Common myeloid progenitor, CD34-positive (primary cell): ENCODE measurements around the gene KIF12.

Experiments
- CTCF ChIA-PET: fragments of 350-600 bp; sonication (Branson Sonifier 250); formaldehyde crosslinking; loops from one replicate; lab custom pipeline; 2021; ENCODE audit warnings: antibody characterized with exemption; lab: Charles Lee
- POLR2A ChIA-PET: fragments of 350-600 bp; sonication (Branson Sonifier 250); formaldehyde crosslinking; loops from one replicate; lab custom pipeline; 2021; ENCODE audit warnings: antibody characterized with exemption; lab: Charles Lee
- DNase-seq, 3 donors: peaks; one replicate each; pipeline versions ENCODE4 v3.0.0 to v3.0.0-alpha.2; 2013
- H3K27ac ChIP-seq, 2 experiments: 1 replicate in 1 of 2; 2 replicates in 1 of 2; pipeline ENCODE4 v1.7.0; 2013; ENCODE audit warnings: inconsistent platforms in 2 of 2, low read length in 2 of 2, mild to moderate bottlenecking in 2 of 2, low read depth in 1 of 2, moderate library complexity in 1 of 2; ENCODE audit not compliant: severe bottlenecking in 2 of 2, insufficient read depth in 1 of 2, poor library complexity in 1 of 2
- H3K27me3 ChIP-seq, 5 experiments: replicated peaks in 2 of 5; 1 replicate in 3 of 5; 2 replicates in 2 of 5; pipeline versions ENCODE4 v1.6.1 to v1.7.0; 2013; ENCODE audit warnings: low read length in 4 of 5, mild to moderate bottlenecking in 2 of 5, moderate library complexity in 2 of 5, inconsistent platforms in 1 of 5; ENCODE audit not compliant: insufficient read depth in 5 of 5, control insufficient read depth in 4 of 5
- H3K36me3 ChIP-seq, 4 experiments: 1 replicate in 2 of 4; 2 replicates in 2 of 4; pipeline versions ENCODE4 v1.6.1 to v1.7.0; 2013; ENCODE audit warnings: low read length in 3 of 4, control low read depth in 1 of 4, mild to moderate bottlenecking in 1 of 4; ENCODE audit not compliant: control insufficient read depth in 4 of 4, insufficient read depth in 4 of 4
- H3K4me1 ChIP-seq, 4 experiments: 1 replicate in 3 of 4; 2 replicates in 1 of 4; pipeline versions ENCODE4 v1.6.1 to v1.7.1; 2013; ENCODE audit warnings: low read length in 3 of 4, mild to moderate bottlenecking in 3 of 4, control low read depth in 1 of 4, inconsistent platforms in 1 of 4, moderate library complexity in 1 of 4; ENCODE audit not compliant: control insufficient read depth in 4 of 4, insufficient read depth in 4 of 4; ENCODE audit errors: control extremely low read depth in 1 of 4
- H3K4me3 ChIP-seq, 7 experiments: 1 replicate in 4 of 7; 2 replicates in 3 of 7; pipeline versions ENCODE4 v1.5.1 to v1.7.0; 2013; ENCODE audit warnings: mild to moderate bottlenecking in 7 of 7, low read length in 6 of 7, moderate library complexity in 6 of 7, inconsistent platforms in 2 of 7, low read depth in 2 of 7, control low read depth in 1 of 7; ENCODE audit not compliant: insufficient read depth in 4 of 7, control insufficient read depth in 1 of 7; ENCODE audit errors: extremely low read depth in 1 of 7
- H3K9me3 ChIP-seq, 5 experiments: 1 replicate in 4 of 5; 2 replicates in 1 of 5; pipeline versions ENCODE4 v1.6.1 to v1.7.1; 2013; ENCODE audit warnings: low read length in 4 of 5, mild to moderate bottlenecking in 2 of 5, inconsistent platforms in 1 of 5, low read depth in 1 of 5, moderate library complexity in 1 of 5; ENCODE audit not compliant: control insufficient read depth in 4 of 5, insufficient read depth in 2 of 5; ENCODE audit errors: control extremely low read depth in 1 of 5
- WGBS: methylation state at CpG from one replicate; pipeline ENCODE4 v1.1.5; 2013; ENCODE audit not compliant: insufficient coverage; 5-methylcytosine and 5-hydroxymethylcytosine counted together

Gene KIF12

DNA sequence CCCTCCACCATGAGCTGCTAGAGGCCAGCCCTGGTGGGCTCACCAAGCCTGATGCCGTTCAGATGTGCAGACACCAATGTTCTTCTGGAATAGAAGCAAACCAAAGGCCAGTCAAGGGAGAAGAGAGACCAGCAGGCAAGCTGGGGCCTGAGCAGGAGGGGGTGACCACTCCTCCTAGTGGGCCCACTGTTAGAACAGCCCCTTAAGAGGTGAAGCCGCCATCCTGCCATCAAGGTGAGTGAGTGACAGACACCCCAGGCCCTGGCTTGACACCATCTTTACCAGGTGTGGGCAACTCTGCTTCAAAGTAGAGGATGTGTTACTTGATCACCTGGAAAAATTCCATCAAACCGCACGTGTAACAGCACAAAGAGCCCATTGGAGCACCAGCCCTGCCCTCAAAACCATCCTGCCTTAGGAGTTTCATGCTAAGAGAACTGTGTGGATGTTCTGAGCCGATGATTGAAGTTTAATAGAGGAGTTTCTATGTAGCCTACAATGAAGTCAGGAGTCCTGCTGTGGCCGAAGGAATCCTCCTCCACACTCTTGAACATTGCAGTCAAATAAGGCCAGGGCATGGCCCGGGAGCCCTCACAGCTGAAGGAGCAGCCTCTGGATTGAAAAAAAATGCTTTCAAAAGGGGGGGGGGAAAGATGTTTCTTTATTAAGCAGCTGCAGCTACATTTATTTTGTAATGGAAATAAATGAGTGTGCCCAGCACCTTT, 41.8 kb downstream of the KIF12 start:
- no peak for DNase-seq
- ChIA-PET CTCF (no interaction called here), POLR2A (interaction anchor here (0.6 kb wide), 1 partner anchor 1648 kb away, joined by 5 read pairs; no protein-coding TSS in a partner anchor)
- WGBS, result 93% methylated on average over 2 of the region's 7 CpGs
- Histone ChIP-seq H3K9me3 (no peaks in the 10 kb centered on the region), H3K27ac (no peak overlapping the region), H3K4me3 (no peak overlapping the region), H3K27me3 (no peaks in the 10 kb centered on the region), H3K4me1 (no peaks in the 10 kb centered on the region), H3K36me3 (peaks cover 2 to 26% (median 5%) of the 10 kb centered on the region in 4 experiments)

DNA sequence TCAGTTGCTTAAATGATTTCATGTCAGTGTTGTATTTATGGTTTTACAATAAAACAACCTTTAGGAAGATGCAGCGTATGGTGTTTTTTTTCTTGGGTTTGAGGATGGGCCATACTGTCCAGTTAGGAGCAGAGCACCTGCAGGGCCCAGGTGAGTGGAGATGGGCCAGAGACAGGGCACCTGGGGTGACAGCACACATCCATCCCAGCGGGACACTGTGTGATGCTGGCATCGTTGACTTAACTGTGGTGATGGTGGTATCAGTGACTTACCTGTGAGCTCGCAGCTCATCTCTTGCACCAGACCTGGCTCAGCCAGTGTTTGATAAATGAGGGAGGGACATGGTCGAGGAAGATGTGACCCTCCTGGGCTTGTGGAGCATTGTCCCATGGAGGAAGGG, 42.6 kb downstream of the KIF12 start:
- POLR2A ChIA-PET, result no interaction called here
- DNase-seq, result no peak
- Histone ChIP-seq H3K27me3 (no peaks in the 10 kb centered on the region), H3K9me3 (no peaks in the 10 kb centered on the region), H3K4me1 (no peaks in the 10 kb centered on the region), H3K27ac (no peak overlapping the region), H3K4me3 (no peak overlapping the region), H3K36me3 (peaks cover 2 to 33% (median 8%) of the 10 kb centered on the region in 4 experiments)
- WGBS, result 95% methylated on average over 4 of the region's 5 CpGs
- CTCF ChIA-PET, result no interaction called here

DNA sequence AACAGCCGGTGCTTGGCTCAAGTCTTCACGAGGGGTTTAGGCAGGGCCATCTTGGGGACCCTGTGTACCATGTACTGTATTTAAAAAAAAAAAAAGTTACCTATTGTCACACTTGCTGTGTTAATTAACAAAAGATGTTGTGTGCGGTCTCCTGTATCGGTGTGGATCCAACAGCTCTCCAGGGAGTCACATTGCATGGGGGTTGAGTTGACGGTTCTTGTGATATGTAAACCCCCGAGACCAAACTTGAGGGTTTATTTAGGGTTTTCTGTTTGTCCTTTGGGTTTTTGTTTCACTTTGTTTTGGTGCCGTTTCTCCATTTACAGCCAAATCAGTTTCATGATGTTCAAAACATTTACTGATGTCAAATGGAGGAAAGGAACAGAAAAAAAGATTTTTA, 43.2 kb downstream of the KIF12 start:
- Histone ChIP-seq H3K9me3 (no peaks in the 10 kb centered on the region), H3K27me3 (no peaks in the 10 kb centered on the region), H3K27ac (no peak overlapping the region), H3K4me3 (no peak overlapping the region), H3K36me3 (peaks cover 2 to 39% (median 10%) of the 10 kb centered on the region in 4 experiments), H3K4me1 (no peaks in the 10 kb centered on the region)
- CTCF ChIA-PET, result no interaction called here
- POLR2A ChIA-PET, result no interaction called here
- whole genome bisulfite sequencing, result no CpG with 5 or more reads among the region's 7 CpGs
- no peak for DNase-seq

DNA sequence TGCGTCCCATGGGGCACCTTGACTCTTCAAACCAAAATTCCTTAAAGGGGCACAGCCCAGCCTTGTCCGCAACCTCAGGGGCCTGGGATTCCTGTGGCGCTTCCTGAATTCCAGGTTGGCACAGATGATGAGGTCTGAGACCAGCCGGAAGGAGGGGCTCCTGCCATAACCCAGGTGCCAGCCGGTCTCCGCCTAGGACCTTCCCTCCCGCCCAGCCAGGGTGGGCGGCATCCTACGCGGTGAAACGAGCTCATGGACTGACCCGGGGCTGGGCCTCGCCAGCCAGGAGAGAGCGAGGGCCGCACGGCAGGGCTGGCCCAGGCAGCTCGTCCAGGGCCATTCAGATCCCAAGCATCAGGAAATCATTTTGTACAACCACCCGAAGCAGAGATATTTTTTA, 44.0 kb downstream of the KIF12 start:
- Histone ChIP-seq H3K36me3 (peaks cover 2 to 47% (median 17%) of the 10 kb centered on the region in 4 experiments), H3K4me1 (no peaks in the 10 kb centered on the region), H3K4me3 (no peak overlapping the region), H3K27ac (no peak overlapping the region), H3K9me3 (no peaks in the 10 kb centered on the region), H3K27me3 (no peaks in the 10 kb centered on the region)
- ChIA-PET CTCF (no interaction called here), POLR2A (no interaction called here)
- DNase-seq, result no peak
- WGBS, result 97% methylated on average over 17 of the region's 18 CpGs

DNA sequence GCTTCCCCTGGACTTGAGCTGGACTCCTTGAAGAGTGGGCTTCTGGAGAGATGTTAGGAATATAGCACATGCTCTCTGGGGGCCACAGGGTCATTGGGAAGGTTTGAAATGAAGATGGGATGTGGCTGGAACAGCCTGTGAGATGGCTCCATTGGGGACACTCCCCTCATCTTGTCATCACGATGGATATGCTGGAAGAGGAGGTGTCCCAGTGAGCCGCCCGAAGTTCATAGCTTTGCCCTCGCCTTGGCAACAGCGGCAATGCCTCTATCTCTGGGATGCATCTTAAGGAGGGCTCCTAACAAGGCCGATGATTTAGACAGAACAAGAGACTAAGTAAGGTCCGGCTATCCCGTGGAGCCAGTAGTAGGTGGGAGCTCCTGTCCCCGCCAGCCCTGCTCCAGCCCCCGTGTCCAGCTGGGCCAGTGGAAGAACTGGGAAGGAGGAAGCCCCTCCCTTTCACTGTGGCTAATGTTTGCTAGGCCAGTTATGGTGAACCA, 44.9 kb downstream of the KIF12 start:
- no peaks in the 10 kb centered on the region for H3K4me1 ChIP-seq
- ChIA-PET POLR2A (no interaction called here), CTCF (no interaction called here)
- no peaks in the 10 kb centered on the region for H3K9me3 ChIP-seq
- H3K27me3 ChIP-seq, result no peaks in the 10 kb centered on the region
- 82% methylated on average over 9 of the region's 10 CpGs for WGBS
- H3K36me3 ChIP-seq, result peaks cover 2 to 55% (median 22%) of the 10 kb centered on the region in 4 experiments
- no peak overlapping the region for H3K27ac ChIP-seq
- no peak for DNase-seq
- H3K4me3 ChIP-seq, result no peak overlapping the region

DNA sequence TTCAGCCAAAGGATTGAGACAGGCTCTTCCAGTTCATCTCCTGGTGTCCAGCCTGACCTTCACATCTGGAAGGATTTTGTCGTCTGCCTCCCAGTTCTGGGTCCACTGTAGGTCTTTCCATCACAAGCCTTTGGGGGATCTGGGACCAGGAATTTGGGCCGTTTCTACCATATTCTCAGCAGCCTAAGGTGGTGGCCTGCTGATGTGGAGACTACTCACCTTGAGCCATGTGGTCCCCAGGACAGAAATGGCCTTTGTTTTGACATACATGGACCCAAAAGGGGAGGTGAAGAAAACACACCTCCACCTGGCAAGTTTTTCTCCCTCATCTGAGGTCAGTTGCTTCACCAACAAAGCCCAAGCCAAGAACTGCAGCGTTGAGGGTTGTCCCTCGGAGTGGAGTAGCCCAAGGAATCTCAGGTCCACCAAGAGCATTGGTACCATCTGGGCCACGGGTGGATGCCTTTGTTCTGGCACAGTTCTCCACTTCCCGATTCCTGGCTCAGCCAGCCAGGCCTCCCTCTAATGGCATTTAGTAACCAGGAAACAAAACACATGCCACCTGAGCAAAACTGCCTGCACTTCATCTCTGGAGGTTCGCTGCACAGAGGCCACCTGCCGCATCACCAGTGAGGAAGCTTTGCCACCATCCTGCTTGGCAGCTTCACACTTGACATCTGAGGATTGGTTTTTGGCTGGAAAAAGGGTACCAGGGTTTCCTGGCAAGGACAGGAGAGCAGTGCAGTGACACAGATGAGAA, 45.7 kb downstream of the KIF12 start:
- Histone ChIP-seq H3K27me3 (no peaks in the 10 kb centered on the region), H3K4me1 (no peaks in the 10 kb centered on the region)
- CTCF ChIA-PET, result no interaction called here

DNA sequence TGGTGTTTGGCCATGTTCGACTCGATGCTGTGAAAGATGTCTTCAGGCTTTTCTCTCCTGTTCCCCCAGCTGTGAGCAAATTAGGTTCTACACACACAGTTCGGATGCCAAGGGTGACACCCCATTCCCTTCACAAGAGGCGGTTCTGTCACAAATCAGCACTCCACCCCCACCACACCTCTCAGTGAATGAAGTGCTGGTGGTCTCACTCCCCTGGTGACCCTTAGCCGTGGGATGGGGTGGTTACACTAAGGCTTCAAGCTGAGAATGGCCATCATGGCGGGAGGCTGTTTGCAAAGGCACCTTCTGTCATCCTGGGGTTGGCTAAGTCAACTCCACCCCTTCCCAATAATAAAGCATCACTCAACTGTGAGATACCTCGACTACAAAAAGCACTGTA, 47.4 kb downstream of the KIF12 start:
- no peak for DNase-seq
- Histone ChIP-seq H3K36me3 (peaks cover 4 to 64% (median 35%) of the 10 kb centered on the region in 4 experiments), H3K27ac (no peak overlapping the region), H3K27me3 (no peaks in the 10 kb centered on the region), H3K4me1 (no peaks in the 10 kb centered on the region), H3K4me3 (no peak overlapping the region), H3K9me3 (no peaks in the 10 kb centered on the region)
- POLR2A ChIA-PET, result interaction anchor here (0.6 kb wide), 1 partner anchor 93 kb away, joined by 5 read pairs; no protein-coding TSS in a partner anchor
- CTCF ChIA-PET, result interaction anchor here (1.5 kb wide), 1 partner anchor 13 kb away, joined by 3 read pairs; no protein-coding TSS in a partner anchor
- 90% methylated on average over 4 of the region's 7 CpGs for WGBS

More for the DNA sequence above, 45.7 kb downstream of the KIF12 start:
- WGBS, result 97% methylated on average over 8 of the region's 8 CpGs
- Histone ChIP-seq H3K36me3 (peaks cover 4 to 63% (median 30%) of the 10 kb centered on the region in 4 experiments), H3K9me3 (no peaks in the 10 kb centered on the region), H3K27ac (no peak overlapping the region), H3K4me3 (no peak overlapping the region)
- POLR2A ChIA-PET, result no interaction called here
- DNase-seq, result no peak
